ENCODE results near the gene PLS3.

GRCh38 chrX:115649461-115650063 is 88.6 kb downstream of the PLS3 start:
- no peak for TF ChIP-seq EZH2 (IDR thresholded peaks at IDR 0.05; ENCODE audit: borderline replicate concordance, low read depth, low read length, poor library complexity, severe bottlenecking)
- no peak for TF ChIP-seq CTCF (conservative IDR thresholded peaks at IDR 0.05; ENCODE audit: low read depth, low read length)

Measured in A673 (cell line).